ENCODE data around the gene ERO1A. TPM values are rescaled to one million over a fixed set of nuclear protein-coding genes. Genes with fewer than 3 reads are reported as not detected.
"Not testable (repeated sequence)": the region's sequence is repeated elsewhere in the genome, so short reads cannot be mapped to it uniquely, and the experiment has no call there.

Gene ERO1A, protein sequence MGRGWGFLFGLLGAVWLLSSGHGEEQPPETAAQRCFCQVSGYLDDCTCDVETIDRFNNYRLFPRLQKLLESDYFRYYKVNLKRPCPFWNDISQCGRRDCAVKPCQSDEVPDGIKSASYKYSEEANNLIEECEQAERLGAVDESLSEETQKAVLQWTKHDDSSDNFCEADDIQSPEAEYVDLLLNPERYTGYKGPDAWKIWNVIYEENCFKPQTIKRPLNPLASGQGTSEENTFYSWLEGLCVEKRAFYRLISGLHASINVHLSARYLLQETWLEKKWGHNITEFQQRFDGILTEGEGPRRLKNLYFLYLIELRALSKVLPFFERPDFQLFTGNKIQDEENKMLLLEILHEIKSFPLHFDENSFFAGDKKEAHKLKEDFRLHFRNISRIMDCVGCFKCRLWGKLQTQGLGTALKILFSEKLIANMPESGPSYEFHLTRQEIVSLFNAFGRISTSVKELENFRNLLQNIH
- total RNA-seq (10 to 100 TPM; 13.6 to 19.1 (median 15.7) TPM), polyA plus RNA-seq (7.2 TPM)
- long read RNA-seq, donor 1, partial matches to known transcripts: 0 of 2 reads
- long read RNA-seq, donor 1, other reads (novel, unspliced or antisense): 2 of 2 reads
- long read RNA-seq, donor 2: 0 reads
- long read RNA-seq, donor 3, partial matches to known transcripts: 0 of 2 reads
- long read RNA-seq, donor 3, other reads (novel, unspliced or antisense): 2 of 2 reads
- long read RNA-seq, donor 4, partial matches to known transcripts: 0 of 1 reads
- long read RNA-seq, donor 4, other reads (novel, unspliced or antisense): 1 of 1 reads

DNA sequence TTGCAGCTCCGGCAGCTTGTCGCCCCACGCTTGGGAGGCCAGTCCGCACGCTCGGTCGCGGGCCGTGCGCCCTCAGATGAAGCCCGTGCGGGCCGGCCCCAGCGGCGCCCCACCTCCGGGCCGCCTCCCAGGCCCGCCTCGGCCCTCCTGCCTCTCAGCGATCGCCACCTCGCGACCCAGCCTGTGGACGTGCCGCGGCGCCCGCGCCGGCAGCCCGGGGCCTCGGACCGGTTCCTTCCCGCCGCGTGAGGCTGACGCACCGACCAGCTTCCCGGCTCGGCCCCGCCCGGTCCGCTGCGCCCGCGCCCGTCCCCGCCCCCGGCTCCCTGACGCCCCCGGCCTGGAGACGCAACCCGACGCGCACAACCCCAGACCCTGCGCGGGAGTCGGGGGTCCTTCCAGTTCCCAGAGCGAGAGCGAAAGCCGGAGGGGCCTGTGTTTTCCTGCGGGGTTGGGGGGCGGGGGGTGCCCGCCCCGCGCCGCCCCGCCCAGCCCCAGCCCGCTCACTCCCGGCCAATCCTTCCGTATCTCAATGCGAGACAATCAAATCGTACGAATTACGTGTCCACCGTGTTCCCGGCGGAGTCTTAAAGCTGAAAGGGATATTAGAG lies at the start of gene ERO1A:
Gene ERO1A, minus strand, starts transcription at position 78 of the 611 bp plus-strand sequence. Its CDS starts 77 bp downstream, at position 1.
- WGBS: under 1% methylated on average over 78 of the region's 78 CpGs
- peak within 1 kb of the TSS; percentile 78 for H3K4me3 ChIP-seq (ENCODE audit: low read length)
- peak within 1 kb of the TSS; percentile 98 for H3K27ac ChIP-seq (ENCODE audit: low read length)
- ATAC-seq: peak; percentile 96 to 97
- no peaks in the 10 kb centered on the region for H3K27me3 ChIP-seq (ENCODE audit: control insufficient read depth, insufficient read depth)
- intact Hi-C loops (cut with DNase I): loop anchor here in 1 of 4 donors (10.0 kb wide), 1 partner anchor 391 kb away; no protein-coding TSS in a partner anchor
- no peaks in the 10 kb centered on the region for H3K4me1 ChIP-seq (ENCODE audit: control insufficient read depth, insufficient read depth, low read length)
- H3K9me3 ChIP-seq (ENCODE audit: control insufficient read depth, low read length): no peaks in the 10 kb centered on the region
- DNase-seq: peak; percentile 87 to 93 (median 93)

DNA sequence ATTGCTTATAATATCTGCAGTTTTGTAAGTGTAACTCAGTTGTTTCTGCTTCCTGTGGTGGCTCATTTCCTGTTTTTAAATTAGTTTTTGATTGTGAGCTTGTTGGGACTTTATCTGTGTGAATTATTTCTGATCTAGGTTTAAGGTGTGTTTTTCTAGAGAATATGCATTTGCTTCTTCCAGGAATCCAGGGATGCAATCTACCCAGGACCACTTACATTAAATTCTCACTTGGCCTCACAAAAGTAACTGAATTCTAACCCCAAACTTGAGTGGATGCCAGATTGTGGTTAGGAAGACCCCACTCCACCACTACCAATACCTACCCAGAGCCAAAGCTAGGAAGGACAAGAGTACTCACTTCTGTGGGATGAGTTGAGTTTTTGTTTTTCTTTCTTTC lies 46.5 kb upstream of the ERO1A start:
- DNase-seq (no peak), ATAC-seq (no peak)
- no peaks in the 10 kb centered on the region for H3K27me3 ChIP-seq (ENCODE audit: control insufficient read depth, insufficient read depth)
- H3K9me3 ChIP-seq (ENCODE audit: control insufficient read depth, low read length): no peaks in the 10 kb centered on the region
- no peak overlapping the region for H3K27ac ChIP-seq (ENCODE audit: low read length)
- intact Hi-C loops (cut with DNase I): no loop called here
- H3K4me3 ChIP-seq (ENCODE audit: low read length): no peak overlapping the region
- no peaks in the 10 kb centered on the region for H3K4me1 ChIP-seq (ENCODE audit: control insufficient read depth, insufficient read depth, low read length)

DNA sequence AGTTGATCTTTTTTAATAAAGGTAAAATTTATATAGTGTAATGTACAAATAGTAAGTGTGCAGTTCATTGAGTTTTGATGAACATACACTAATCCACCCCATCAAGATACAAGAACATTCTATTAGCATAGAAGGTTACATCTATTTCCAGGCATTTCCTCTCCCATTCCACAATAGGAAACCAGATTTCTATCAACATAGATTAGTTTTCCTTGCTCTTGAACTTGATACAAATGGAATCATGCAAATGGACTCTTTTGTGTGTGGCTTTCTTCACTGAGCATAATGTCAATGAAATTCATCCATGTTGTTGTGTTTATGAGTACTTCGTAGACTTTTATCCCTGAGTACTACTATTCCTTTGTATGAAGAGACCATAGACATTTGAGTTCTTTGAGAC lies 45.4 kb upstream of the ERO1A start:
- no peak overlapping the region for H3K27ac ChIP-seq (ENCODE audit: low read length)
- H3K4me3 ChIP-seq (ENCODE audit: low read length): no peak overlapping the region
- H3K4me1 ChIP-seq (ENCODE audit: control insufficient read depth, insufficient read depth, low read length): no peaks in the 10 kb centered on the region
- 71% methylated on average over 1 of the region's 1 CpG for WGBS
- ATAC-seq (no peak), DNase-seq (no peak)
- intact Hi-C loops (cut with DNase I): no loop called here
- no peaks in the 10 kb centered on the region for H3K27me3 ChIP-seq (ENCODE audit: control insufficient read depth, insufficient read depth)
- H3K9me3 ChIP-seq (ENCODE audit: control insufficient read depth, low read length): no peaks in the 10 kb centered on the region

DNA sequence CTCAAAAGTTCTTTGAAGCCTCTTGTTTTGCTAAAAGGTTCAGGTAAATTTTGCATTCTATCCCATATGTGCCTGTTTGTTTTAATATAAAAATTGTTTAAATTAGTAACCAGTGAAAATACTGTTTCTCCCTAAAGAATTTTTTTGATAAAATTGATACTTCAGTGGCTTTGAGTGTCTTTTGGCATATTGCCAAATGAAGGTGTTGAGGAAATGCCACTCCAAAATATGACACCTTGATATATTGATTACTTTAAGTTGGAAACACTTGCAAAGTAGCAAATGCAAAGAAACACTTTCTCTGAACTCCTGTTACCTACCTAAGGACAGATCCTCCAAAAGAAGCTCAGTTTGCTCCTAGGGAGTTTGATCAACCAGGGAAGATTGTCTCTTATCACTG lies 43.1 kb upstream of the ERO1A start:
- Histone ChIP-seq H3K4me1 (ENCODE audit: control insufficient read depth, insufficient read depth, low read length) (no peaks in the 10 kb centered on the region), H3K27ac (ENCODE audit: low read length) (no peak overlapping the region), H3K9me3 (ENCODE audit: control insufficient read depth, low read length) (no peaks in the 10 kb centered on the region), H3K4me3 (ENCODE audit: low read length) (no peak overlapping the region), H3K27me3 (ENCODE audit: control insufficient read depth, insufficient read depth) (no peaks in the 10 kb centered on the region)
- intact Hi-C loops (cut with DNase I): no loop called here
- no peak for ATAC-seq
- no peak for DNase-seq

DNA sequence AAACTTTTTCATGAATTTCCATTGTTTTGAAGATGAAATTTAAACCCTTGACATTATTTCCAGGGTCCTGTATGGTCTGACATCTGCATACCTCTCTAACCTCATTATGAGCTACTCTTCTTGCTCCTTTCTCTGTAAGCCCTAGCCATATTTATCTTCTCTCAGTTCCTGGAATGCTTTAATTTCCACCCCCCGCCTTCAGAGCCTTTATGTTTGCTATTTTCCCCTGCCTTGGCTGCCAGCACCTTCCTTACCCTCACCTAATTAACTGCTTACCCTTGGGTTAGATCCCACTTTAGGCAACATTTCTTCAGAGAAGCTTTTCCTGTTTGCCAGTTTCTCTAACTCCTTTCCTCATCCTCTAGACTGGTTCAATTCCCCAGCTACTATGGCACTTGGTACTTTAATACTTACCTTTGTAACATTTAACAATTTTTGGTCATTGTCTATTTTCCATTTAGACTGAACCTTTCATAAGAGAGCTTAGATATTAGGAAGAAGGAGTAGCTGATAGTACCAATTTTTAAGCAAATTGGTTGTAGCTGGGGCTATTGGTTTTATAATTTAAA lies 40.6 kb upstream of the ERO1A start:
- ATAC-seq: no peak
- no peak overlapping the region for H3K4me3 ChIP-seq (ENCODE audit: low read length)
- H3K4me1 ChIP-seq (ENCODE audit: control insufficient read depth, insufficient read depth, low read length): no peaks in the 10 kb centered on the region
- 48% methylated on average over 1 of the region's 1 CpG for WGBS
- H3K27ac ChIP-seq (ENCODE audit: low read length): no peak overlapping the region
- H3K27me3 ChIP-seq (ENCODE audit: control insufficient read depth, insufficient read depth): no peaks in the 10 kb centered on the region
- intact Hi-C loops (cut with DNase I): no loop called here
- DNase-seq: no peak
- no peaks in the 10 kb centered on the region for H3K9me3 ChIP-seq (ENCODE audit: control insufficient read depth, low read length)

DNA sequence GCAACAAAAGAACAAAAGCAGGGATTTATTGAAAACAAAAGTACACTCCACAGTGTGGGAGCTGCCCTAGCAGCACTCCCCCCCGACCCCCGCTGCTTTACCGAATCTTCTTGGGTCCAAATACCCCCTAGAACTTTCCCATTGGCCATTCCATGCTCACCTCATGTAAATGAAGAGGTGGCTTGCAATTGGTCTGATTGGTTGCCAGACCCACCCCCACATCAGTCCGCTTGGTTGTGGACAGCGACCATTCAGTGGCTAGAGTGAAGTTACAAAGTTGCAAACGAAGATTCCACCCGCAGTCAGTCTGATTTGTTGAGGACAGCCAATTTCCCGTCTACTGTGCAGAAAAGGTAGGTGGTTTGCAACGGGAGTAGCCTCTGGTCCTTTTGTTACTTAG lies 38.5 kb upstream of the ERO1A start:
- intact Hi-C loops (cut with DNase I): no loop called here
- ATAC-seq: no peak
- H3K9me3 ChIP-seq (ENCODE audit: control insufficient read depth, low read length): no peaks in the 10 kb centered on the region
- no peak overlapping the region for H3K4me3 ChIP-seq (ENCODE audit: low read length)
- no peak overlapping the region for H3K27ac ChIP-seq (ENCODE audit: low read length)
- H3K27me3 ChIP-seq (ENCODE audit: control insufficient read depth, insufficient read depth): no peaks in the 10 kb centered on the region
- no peaks in the 10 kb centered on the region for H3K4me1 ChIP-seq (ENCODE audit: control insufficient read depth, insufficient read depth, low read length)
- DNase-seq: no peak
- 95% methylated on average over 9 of the region's 9 CpGs for WGBS

DNA sequence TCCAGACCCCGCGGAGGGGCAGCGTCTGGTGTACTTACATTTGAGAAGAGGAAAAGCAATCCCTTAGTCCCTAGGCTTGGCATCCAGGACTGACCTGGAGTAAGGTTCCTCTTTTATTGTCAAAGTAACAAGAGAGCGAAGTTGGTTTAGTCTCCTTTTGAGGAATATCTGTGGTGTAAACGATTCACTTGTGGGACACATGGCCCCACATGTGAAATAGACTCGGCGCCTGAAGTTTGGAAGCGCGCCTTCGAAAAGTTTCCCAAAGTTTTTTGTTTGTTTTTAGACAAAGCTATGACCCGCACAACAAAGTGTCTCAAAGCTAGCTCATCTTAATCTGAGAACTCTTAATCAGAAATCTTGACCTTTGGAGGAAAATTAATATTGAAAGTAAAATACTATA lies 35.4 kb upstream of the ERO1A start:
- 2% methylated on average over 11 of the region's 11 CpGs for WGBS
- Histone ChIP-seq H3K4me1 (ENCODE audit: control insufficient read depth, insufficient read depth, low read length) (no peaks in the 10 kb centered on the region), H3K9me3 (ENCODE audit: control insufficient read depth, low read length) (no peaks in the 10 kb centered on the region), H3K27ac (ENCODE audit: low read length) (peak overlapping the region; percentile 84), H3K4me3 (ENCODE audit: low read length) (peak overlapping the region; percentile 61), H3K27me3 (ENCODE audit: control insufficient read depth, insufficient read depth) (no peaks in the 10 kb centered on the region)
- DNase-seq (no peak), ATAC-seq (no peak)
- intact Hi-C loops (cut with DNase I): no loop called here

DNA sequence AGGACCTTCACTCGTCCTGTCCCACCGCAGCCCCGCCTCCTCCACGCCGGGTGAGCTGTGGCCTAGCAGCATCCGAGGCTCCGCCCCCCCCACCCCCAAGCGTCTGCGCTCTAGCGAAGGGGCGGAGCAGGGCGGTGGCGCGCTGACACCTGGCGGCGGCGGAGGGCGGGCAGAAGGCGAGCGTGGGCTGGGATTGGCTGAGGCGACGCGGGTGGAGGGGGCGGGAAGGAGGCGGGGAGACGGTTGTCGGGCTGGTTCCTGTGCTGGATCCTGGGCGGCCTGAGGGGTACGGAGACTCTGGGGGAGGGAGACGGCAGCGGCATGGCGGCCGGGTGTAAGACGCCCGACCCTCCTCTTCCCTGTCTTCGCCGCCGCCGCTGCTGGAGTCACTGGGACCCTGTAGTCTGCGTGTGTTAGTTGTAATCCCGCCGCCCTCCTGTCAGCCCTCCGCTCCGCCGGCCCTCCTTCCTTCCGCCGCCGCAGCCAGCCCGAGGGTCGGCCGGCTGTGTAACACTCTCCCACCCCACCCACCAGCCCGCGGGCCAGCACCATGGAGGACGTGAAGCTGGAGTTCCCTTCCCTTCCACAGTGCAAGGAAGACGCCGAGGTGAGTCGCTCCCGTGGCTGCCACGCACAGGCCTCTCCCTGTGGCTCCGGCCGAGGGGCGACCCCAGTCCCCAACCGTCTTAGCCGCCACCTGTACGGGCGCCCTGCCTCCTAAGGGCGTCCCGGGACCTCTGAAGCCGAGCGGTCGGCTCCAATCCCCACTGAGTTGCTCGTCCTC lies 34.8 kb upstream of the ERO1A start, which contains the start of gene STYX:
Gene STYX, plus strand, starts transcription at position 242 of the 784 bp plus-strand sequence. Its CDS starts 309 bp downstream, at position 551.
- under 1% methylated on average over 72 of the region's 72 CpGs for WGBS
- H3K4me1 ChIP-seq (ENCODE audit: control insufficient read depth, insufficient read depth, low read length): no peaks in the 10 kb centered on the region
- intact Hi-C loops (cut with DNase I): no loop called here
- H3K9me3 ChIP-seq (ENCODE audit: control insufficient read depth, low read length): no peaks in the 10 kb centered on the region
- H3K27me3 ChIP-seq (ENCODE audit: control insufficient read depth, insufficient read depth): no peaks in the 10 kb centered on the region
- H3K27ac ChIP-seq (ENCODE audit: low read length): peak within 1 kb of the TSS; percentile 84
- ATAC-seq (peak; percentile 99), DNase-seq (peak; percentile 99 to 100 (median 100))
- H3K4me3 ChIP-seq (ENCODE audit: low read length): peak within 1 kb of the TSS; percentile 61

DNA sequence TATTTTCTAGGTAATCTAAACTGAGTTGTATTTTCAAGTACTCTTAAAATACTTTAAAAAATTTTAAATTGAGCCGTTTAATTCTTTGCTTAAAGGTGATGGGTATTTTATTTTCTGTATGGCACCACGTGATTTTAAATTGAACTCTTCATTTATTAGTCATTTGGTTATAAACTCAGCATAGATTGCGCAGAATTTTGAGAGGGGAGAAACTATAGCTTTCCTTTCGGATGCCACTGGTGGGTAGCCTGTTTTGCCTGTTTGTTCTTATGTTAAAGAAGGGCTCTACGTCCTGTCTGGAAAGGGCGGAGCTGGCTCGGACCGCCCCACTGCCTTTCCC lies 34.2 kb upstream of the ERO1A start:
- intact Hi-C loops (cut with DNase I): no loop called here
- ATAC-seq: no peak
- WGBS: 3% methylated on average over 8 of the region's 8 CpGs
- Histone ChIP-seq H3K4me1 (ENCODE audit: control insufficient read depth, insufficient read depth, low read length) (no peaks in the 10 kb centered on the region), H3K27me3 (ENCODE audit: control insufficient read depth, insufficient read depth) (no peaks in the 10 kb centered on the region), H3K4me3 (ENCODE audit: low read length) (peak overlapping the region; percentile 11), H3K27ac (ENCODE audit: low read length) (no peak overlapping the region), H3K9me3 (ENCODE audit: control insufficient read depth, low read length) (no peaks in the 10 kb centered on the region)
- DNase-seq: no peak

DNA sequence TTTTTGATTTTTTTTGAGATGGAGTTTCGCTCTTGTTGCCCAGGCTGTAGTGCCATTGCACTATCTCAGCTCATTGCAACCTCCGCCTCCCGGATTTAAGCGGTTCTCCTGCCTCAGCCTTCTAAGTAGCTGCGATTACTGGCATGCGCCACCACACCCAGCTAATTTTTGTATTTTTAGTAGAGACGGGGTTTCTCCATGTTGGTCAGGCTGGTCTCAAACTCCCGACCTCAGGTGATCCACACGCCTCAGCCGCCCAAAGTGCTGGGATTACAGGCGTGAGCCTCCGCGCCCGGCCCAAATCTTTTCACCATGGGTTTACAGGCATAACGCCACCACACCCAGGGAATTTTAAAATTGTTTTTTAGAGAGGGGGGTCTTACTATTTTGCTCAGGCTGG lies 33.7 kb upstream of the ERO1A start:
- peak in 2 of 3 donors; percentile 48 to 58 for DNase-seq
- ATAC-seq; H3K27me3 ChIP-seq (ENCODE audit: control insufficient read depth, insufficient read depth); H3K9me3 ChIP-seq (ENCODE audit: control insufficient read depth, low read length); intact Hi-C loops (cut with DNase I); H3K4me1 ChIP-seq (ENCODE audit: control insufficient read depth, insufficient read depth, low read length); H3K4me3 ChIP-seq (ENCODE audit: low read length); H3K27ac ChIP-seq (ENCODE audit: low read length): not testable (repeated sequence)
- 92% methylated on average over 15 of the region's 15 CpGs for WGBS

All from right cardiac atrium (tissue), 5 donors.